SK-N-SH (cell line): Measurements from ENCODE around the gene PEX26. TPM values are rescaled to one million over a fixed set of nuclear protein-coding genes. Genes with fewer than 3 reads are reported as not detected.

Experiments used
- CTCF ChIA-PET: fragments of 300-600, 350-600 bp; formaldehyde crosslinking; extraction: SDS; loops from one replicate; lab custom pipeline; 2021; lab: Yijun Ruan, JAX
- POLR2A ChIA-PET: fragments of 350-600 bp; sonication (Branson Sonifier 250); formaldehyde crosslinking; extraction: SDS; loops from one replicate; lab custom pipeline; 2020; ENCODE audit warnings: antibody characterized with exemption, inconsistent platforms; lab: Yijun Ruan, JAX
- DNase-seq: peaks from one replicate; pipeline ENCODE4 v3.0.0; 2012
- H2AFZ ChIP-seq: fragments of 200-600 bp; sonication (generic); 2 replicates; pipeline ENCODE4 v1.8.1; 2016; ENCODE audit warnings: antibody characterized with exemption, mild to moderate bottlenecking, low read depth
- H3F3A ChIP-seq: fragments of 200-600 bp; sonication (generic); replicated peaks from 2 replicates; pipeline ENCODE3; 2016; ENCODE audit warnings: antibody characterized with exemption, mild to moderate bottlenecking; ENCODE audit not compliant: insufficient read depth
- H3K27ac ChIP-seq, 2 experiments: fragments of 200-500 bp in 1 of 2; fragments of 200-600 bp in 1 of 2; sonication (Bioruptor generic) in 1 of 2; sonication (generic), shearing (Covaris generic) in 1 of 2; 2 replicates each; pipeline versions ENCODE4 v1.5.1 to v1.6.1; 2014 to 2016; ENCODE audit warnings: low read depth in 2 of 2, inconsistent platforms in 1 of 2, low read length in 1 of 2, mild to moderate bottlenecking in 1 of 2, mixed read lengths in 1 of 2
- H3K27me3 ChIP-seq: fragments of 200-600 bp; sonication (generic), shearing (Covaris generic); 2 replicates; pipeline ENCODE4 v1.6.1; 2016; ENCODE audit warnings: mixed run types; ENCODE audit not compliant: insufficient read depth
- H3K36me3 ChIP-seq, 2 experiments: fragments of 200-500 bp in 1 of 2; fragments of 200-600 bp in 1 of 2; sonication (Bioruptor generic) in 1 of 2; sonication (generic) in 1 of 2; replicated peaks in 1 of 2; 2 replicates each; pipeline versions ENCODE3 to v1.5.1; 2014 to 2016; ENCODE audit warnings: low read length in 1 of 2, mild to moderate bottlenecking in 1 of 2; ENCODE audit not compliant: insufficient read depth in 2 of 2, control insufficient read depth in 1 of 2
- H3K4me1 ChIP-seq, 2 experiments: fragments of 200-500 bp in 1 of 2; fragments of 200-600 bp in 1 of 2; sonication (Bioruptor generic) in 1 of 2; sonication (generic), shearing (Covaris generic) in 1 of 2; 2 replicates each; pipeline versions ENCODE4 v1.5.1 to v1.6.1; 2014 to 2016; ENCODE audit warnings: low read depth in 1 of 2, low read length in 1 of 2, mixed run types in 1 of 2; ENCODE audit not compliant: insufficient read depth in 2 of 2, control insufficient read depth in 1 of 2
- H3K4me2 ChIP-seq: fragments of 200-600 bp; sonication (generic), shearing (Covaris generic); 2 replicates; pipeline ENCODE4 v1.6.1; 2017; ENCODE audit warnings: mixed run types
- H3K4me3 ChIP-seq, 2 experiments: fragments of 200-500 bp in 1 of 2; fragments of 200-600 bp in 1 of 2; sonication (Bioruptor generic) in 1 of 2; sonication (generic), shearing (Covaris generic) in 1 of 2; 2 replicates each; pipeline versions ENCODE4 v1.5.1 to v1.8.1; 2014 to 2016; ENCODE audit warnings: low read depth in 2 of 2, inconsistent platforms in 1 of 2, low read length in 1 of 2, mild to moderate bottlenecking in 1 of 2, mixed read lengths in 1 of 2, moderate library complexity in 1 of 2
- H3K79me2 ChIP-seq: fragments of 200-600 bp; sonication (generic); 2 replicates; pipeline ENCODE4 v1.8.1; 2017; ENCODE audit warnings: mild to moderate bottlenecking; ENCODE audit not compliant: insufficient read depth
- H3K9ac ChIP-seq: fragments of 200-600 bp; sonication (generic); 2 replicates; pipeline ENCODE4 v1.6.1; 2017; ENCODE audit warnings: mixed run types
- H3K9me2 ChIP-seq: fragments of 200-600 bp; sonication (generic); 2 replicates; pipeline ENCODE4 v1.6.1; 2017; ENCODE audit warnings: mixed run types
- H3K9me3 ChIP-seq: fragments of 200-600 bp; sonication (generic); 2 replicates; pipeline ENCODE4 v1.6.1; 2017; ENCODE audit warnings: mixed run types, mild to moderate bottlenecking, moderate library complexity
- H4K20me1 ChIP-seq: fragments of 200-600 bp; sonication (generic); 2 replicates; pipeline ENCODE4 v1.6.1; 2017; ENCODE audit warnings: mild to moderate bottlenecking, mixed run types; ENCODE audit not compliant: insufficient read depth
- ELF1 ChIP-seq: IDR thresholded peaks from 2 replicates; pipeline ENCODE4 v1.4.0; 2012
- EZH2phosphoT487 ChIP-seq: fragments of 200-600 bp; sonication (generic); IDR thresholded peaks from 2 replicates; pipeline ENCODE4 v1.6.1; 2017; ENCODE audit warnings: low read depth, mixed run types, mild to moderate bottlenecking, antibody characterized with exemption, moderate library complexity, borderline replicate concordance
- MXI1 ChIP-seq: IDR thresholded peaks from 2 replicates; pipeline ENCODE4 v1.6.1; 2012; ENCODE audit warnings: mild to moderate bottlenecking, low read depth, low read length, improper control_type of control experiment
- NRF1 ChIP-seq: IDR thresholded peaks from 2 replicates; pipeline ENCODE4 v1.6.1; 2012; ENCODE audit warnings: low read depth, mild to moderate bottlenecking, low read length
- POLR2AphosphoS5 ChIP-seq: IDR thresholded peaks from 2 replicates; pipeline ENCODE4 v1.6.1; 2012; ENCODE audit warnings: low read depth, low read length
- REST ChIP-seq: IDR thresholded peaks from 2 replicates; pipeline ENCODE4 v1.6.1; 2012; ENCODE audit warnings: mild to moderate bottlenecking, low read depth, low read length, moderate library complexity
- RXRA ChIP-seq: IDR thresholded peaks from 2 replicates; pipeline ENCODE4 v1.4.0; 2012; ENCODE audit warnings: low read depth, mild to moderate bottlenecking, borderline replicate concordance
- SIN3A ChIP-seq: IDR thresholded peaks from 2 replicates; pipeline ENCODE4 v1.6.1; 2012; ENCODE audit warnings: low read depth, mild to moderate bottlenecking, low read length, moderate library complexity, borderline replicate concordance
- TAF1 ChIP-seq: IDR thresholded peaks from 2 replicates; pipeline ENCODE4 v1.6.1; 2012; ENCODE audit warnings: low read depth, mild to moderate bottlenecking, low read length, moderate library complexity, borderline replicate concordance
- TCF12 ChIP-seq: IDR thresholded peaks from 2 replicates; pipeline ENCODE4 v1.4.0; 2012
- USF1 ChIP-seq: IDR thresholded peaks from 2 replicates; pipeline ENCODE4 v1.4.0; 2012; ENCODE audit warnings: low read depth, borderline replicate concordance
- YY1 ChIP-seq: IDR thresholded peaks from 2 replicates; pipeline ENCODE4 v1.4.0; 2012; ENCODE audit warnings: low read depth, mild to moderate bottlenecking
- WGBS: methylation state at CpG from one replicate; pipeline ENCODE4 v1.1.6; 2017; ENCODE audit warnings: low lambda C conversion rate; 5-methylcytosine and 5-hydroxymethylcytosine counted together
- polyA plus RNA-seq, 3 experiments: library from polyadenylated mRNA; depleted of rRNA; stranded (reverse); fragments of >200 nt; gene quantifications; 2 replicates each; pipeline ENCODE4 v1.2.3, GENCODE V29; 2012
- TF ChIP-seq, protein P1 (sequence below): fragments of 150-350 bp; IDR thresholded peaks from 2 replicates; pipeline ENCODE4 v1.6.1; 2016; ENCODE audit warnings: mild to moderate bottlenecking, low read depth, low read length
- TF ChIP-seq, protein P2 (sequence below): IDR thresholded peaks from 2 replicates; pipeline ENCODE4 v1.4.0; 2012; ENCODE audit warnings: low read depth, borderline replicate concordance
- TF ChIP-seq, protein P3 (sequence below): IDR thresholded peaks from 2 replicates; pipeline ENCODE4; 2012

The PEX26 gene
- polyA plus RNA-seq, 1 of the 3 experiments (the other 2 are of a cell fraction), result 13.0 TPM

GRCh38 chr22:18147791-18148190, 70.0 kb downstream of the PEX26 start (continued):
- TF ChIP-seq REST (no peak), MXI1 (no peak), SIN3A (no peak), TAF1 (no peak), ELF1 (no peak), POLR2AphosphoS5 (no peak), EZH2phosphoT487 (no peak), RXRA (no peak)
- TF ChIP-seq, protein P1, sequence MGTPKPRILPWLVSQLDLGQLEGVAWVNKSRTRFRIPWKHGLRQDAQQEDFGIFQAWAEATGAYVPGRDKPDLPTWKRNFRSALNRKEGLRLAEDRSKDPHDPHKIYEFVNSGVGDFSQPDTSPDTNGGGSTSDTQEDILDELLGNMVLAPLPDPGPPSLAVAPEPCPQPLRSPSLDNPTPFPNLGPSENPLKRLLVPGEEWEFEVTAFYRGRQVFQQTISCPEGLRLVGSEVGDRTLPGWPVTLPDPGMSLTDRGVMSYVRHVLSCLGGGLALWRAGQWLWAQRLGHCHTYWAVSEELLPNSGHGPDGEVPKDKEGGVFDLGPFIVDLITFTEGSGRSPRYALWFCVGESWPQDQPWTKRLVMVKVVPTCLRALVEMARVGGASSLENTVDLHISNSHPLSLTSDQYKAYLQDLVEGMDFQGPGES, result no peak

DNA sequence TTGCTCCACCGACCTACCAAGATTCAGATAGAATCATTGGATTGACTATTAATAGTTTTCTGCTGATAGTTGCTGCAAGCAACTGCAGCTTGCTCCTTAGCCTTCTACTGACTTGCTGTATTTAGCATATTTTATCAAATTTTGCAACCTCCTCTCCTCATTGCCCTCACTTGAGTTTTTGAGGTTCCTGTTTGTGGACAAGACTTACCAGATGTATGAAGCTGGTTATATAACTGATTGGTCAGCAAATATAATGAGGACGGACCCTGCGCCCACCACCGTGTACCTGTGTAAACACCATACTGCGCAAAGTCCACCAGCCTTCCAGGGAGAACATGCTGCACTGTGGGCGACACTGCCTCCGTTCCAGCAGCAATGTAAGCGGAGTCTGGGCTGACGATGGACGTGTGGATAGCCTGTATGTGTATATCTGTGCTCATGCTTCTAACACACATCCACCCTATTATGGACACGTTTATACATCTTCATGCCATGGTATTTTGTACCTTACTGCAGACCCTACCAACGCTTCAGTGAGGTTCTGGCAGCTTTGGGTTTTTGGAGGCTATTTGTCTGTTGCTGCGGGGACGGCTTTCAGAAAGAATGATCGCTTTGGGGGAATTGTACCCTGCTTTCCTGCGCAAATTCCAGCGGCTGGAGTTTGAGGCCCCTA, 70.6 kb downstream of the PEX26 start:
- no peak overlapping the region for H3K27ac ChIP-seq
- POLR2A ChIA-PET, result no interaction called here
- H3K27me3 ChIP-seq, result no peaks in the 10 kb centered on the region
- CTCF ChIA-PET, result no interaction called here
- no peak for DNase-seq
- H3K9me3 ChIP-seq, result no peaks in the 10 kb centered on the region
- no peak overlapping the region for H3K4me2 ChIP-seq
- no peaks in the 10 kb centered on the region for H3K36me3 ChIP-seq
- no peaks in the 10 kb centered on the region for H3F3A ChIP-seq
- H4K20me1 ChIP-seq, result no peaks in the 10 kb centered on the region
- H3K79me2 ChIP-seq, result no peaks in the 10 kb centered on the region
- H3K9ac ChIP-seq, result no peak overlapping the region
- H3K4me1 ChIP-seq, result no peaks in the 10 kb centered on the region
- H2AFZ ChIP-seq, result no peak overlapping the region
- H3K9me2 ChIP-seq, result no peaks in the 10 kb centered on the region
- H3K4me3 ChIP-seq, result no peak overlapping the region
- WGBS, result 98% methylated on average over 17 of the region's 17 CpGs
- TF ChIP-seq, protein P1, result no peak
- TF ChIP-seq YY1 (no peak), TAF1 (no peak), TCF12 (no peak), USF1 (no peak), NRF1 (no peak), EZH2phosphoT487 (no peak), REST (no peak)
- TF ChIP-seq, protein P2, sequence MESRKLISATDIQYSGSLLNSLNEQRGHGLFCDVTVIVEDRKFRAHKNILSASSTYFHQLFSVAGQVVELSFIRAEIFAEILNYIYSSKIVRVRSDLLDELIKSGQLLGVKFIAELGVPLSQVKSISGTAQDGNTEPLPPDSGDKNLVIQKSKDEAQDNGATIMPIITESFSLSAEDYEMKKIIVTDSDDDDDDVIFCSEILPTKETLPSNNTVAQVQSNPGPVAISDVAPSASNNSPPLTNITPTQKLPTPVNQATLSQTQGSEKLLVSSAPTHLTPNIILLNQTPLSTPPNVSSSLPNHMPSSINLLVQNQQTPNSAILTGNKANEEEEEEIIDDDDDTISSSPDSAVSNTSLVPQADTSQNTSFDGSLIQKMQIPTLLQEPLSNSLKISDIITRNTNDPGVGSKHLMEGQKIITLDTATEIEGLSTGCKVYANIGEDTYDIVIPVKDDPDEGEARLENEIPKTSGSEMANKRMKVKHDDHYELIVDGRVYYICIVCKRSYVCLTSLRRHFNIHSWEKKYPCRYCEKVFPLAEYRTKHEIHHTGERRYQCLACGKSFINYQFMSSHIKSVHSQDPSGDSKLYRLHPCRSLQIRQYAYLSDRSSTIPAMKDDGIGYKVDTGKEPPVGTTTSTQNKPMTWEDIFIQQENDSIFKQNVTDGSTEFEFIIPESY, result no peak
- TF ChIP-seq, protein P3, sequence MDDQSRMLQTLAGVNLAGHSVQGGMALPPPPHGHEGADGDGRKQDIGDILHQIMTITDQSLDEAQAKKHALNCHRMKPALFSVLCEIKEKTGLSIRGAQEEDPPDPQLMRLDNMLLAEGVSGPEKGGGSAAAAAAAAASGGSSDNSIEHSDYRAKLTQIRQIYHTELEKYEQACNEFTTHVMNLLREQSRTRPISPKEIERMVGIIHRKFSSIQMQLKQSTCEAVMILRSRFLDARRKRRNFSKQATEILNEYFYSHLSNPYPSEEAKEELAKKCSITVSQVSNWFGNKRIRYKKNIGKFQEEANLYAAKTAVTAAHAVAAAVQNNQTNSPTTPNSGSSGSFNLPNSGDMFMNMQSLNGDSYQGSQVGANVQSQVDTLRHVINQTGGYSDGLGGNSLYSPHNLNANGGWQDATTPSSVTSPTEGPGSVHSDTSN, result no peak
